HT-29 (cell line): ENCODE data around the gene FAM221B. TPM values are rescaled to one million over a fixed set of nuclear protein-coding genes. Genes with fewer than 3 reads are reported as not detected.

Experiments
- DNase-seq: peaks from one replicate; pipeline ENCODE4 v3.0.0-alpha.2; 2015; ENCODE audit warnings: low spot score
- total RNA-seq: library from RNA; depleted of rRNA; stranded (reverse); fragments of >200 nt; shearing (Covaris generic); gene quantifications from 2 replicates; pipeline ENCODE4 v1.2.3, GENCODE V29; 2014

The FAM221B gene
- total RNA-seq, 1 experiment from 2014 or later: 0.10 TPM

GRCh38 chr9:35820076-35820475 lies 8.5 kb downstream of the FAM221B start:
- DNase-seq: no peak

GRCh38 chr9:35818341-35818740 lies 10.2 kb downstream of the FAM221B start:
- no peak for DNase-seq

DNA sequence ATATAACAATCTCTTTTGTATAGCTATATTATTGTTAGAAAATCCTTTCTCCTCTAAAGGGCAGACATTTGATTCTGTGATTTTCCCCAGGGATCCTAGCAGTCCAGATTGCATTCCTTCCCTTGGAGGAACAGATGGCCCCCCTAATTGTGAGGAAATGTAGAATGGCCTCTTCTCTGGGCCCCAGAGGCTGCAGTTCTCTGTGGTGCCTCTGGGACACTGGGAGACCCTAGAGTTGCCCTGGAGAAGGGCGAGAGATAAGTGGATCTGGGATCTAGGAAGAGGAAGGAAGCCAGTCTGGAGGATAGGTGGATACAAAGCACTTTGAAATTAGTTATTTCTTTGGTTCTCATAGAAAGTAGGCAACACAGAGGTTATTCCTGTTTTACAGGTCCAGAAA lies 11.8 kb downstream of the FAM221B start:
- DNase-seq: no peak

- peak; percentile 98 for DNase-seq
These were observed 13.5 kb downstream of the FAM221B start, which contains the start of gene HINT2 for GRCh38 chr9:35814841-35815543. Gene HINT2, minus strand, starts transcription at chr9:35815042. Its CDS starts 63 bp downstream, at chr9:35814979.

- DNase-seq: peak; percentile 78
These were observed 14.3 kb downstream of the FAM221B start for GRCh38 chr9:35814106-35814840.

- peak; percentile 60 for DNase-seq
These were observed 15.0 kb downstream of the FAM221B start for GRCh38 chr9:35813434-35814105.

GRCh38 chr9:35812025-35812602 lies 16.4 kb downstream of the FAM221B start, which contains the start of gene SPAG8:
Gene SPAG8, minus strand, starts transcription at chr9:35812262. Its CDS starts 115 bp downstream, at chr9:35812147.
- DNase-seq: peak; percentile 90

- no peak for DNase-seq
These were observed 17.0 kb downstream of the FAM221B start for GRCh38 chr9:35811381-35812024.

- DNase-seq: no peak
These were observed 18.4 kb downstream of the FAM221B start for GRCh38 chr9:35810122-35810521.

DNA sequence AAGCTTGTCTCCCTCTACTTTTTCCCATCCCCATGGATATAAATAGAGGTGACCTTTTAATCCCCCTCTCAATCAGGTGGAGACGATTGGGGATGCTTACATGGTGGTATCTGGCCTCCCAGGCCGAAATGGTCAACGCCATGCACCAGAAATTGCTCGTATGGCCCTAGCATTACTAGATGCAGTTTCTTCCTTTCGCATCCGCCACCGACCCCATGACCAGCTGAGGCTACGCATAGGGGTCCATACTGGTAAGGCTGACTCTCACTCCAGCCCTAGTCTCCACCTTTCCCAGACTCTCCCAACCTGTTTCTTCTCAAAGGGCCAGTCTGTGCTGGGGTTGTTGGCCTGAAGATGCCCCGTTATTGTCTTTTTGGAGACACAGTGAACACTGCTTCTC lies 20.1 kb downstream of the FAM221B start:
- DNase-seq: no peak

- DNase-seq: no peak
These were observed 22.4 kb downstream of the FAM221B start for GRCh38 chr9:35806101-35806500.

- DNase-seq: no peak
These were observed 27.0 kb downstream of the FAM221B start for GRCh38 chr9:35801328-35802128.

- DNase-seq: no peak
These were observed 28.0 kb downstream of the FAM221B start for GRCh38 chr9:35800530-35800929.

GRCh38 chr9:35798658-35799374 lies 29.7 kb downstream of the FAM221B start:
- DNase-seq: no peak

DNA sequence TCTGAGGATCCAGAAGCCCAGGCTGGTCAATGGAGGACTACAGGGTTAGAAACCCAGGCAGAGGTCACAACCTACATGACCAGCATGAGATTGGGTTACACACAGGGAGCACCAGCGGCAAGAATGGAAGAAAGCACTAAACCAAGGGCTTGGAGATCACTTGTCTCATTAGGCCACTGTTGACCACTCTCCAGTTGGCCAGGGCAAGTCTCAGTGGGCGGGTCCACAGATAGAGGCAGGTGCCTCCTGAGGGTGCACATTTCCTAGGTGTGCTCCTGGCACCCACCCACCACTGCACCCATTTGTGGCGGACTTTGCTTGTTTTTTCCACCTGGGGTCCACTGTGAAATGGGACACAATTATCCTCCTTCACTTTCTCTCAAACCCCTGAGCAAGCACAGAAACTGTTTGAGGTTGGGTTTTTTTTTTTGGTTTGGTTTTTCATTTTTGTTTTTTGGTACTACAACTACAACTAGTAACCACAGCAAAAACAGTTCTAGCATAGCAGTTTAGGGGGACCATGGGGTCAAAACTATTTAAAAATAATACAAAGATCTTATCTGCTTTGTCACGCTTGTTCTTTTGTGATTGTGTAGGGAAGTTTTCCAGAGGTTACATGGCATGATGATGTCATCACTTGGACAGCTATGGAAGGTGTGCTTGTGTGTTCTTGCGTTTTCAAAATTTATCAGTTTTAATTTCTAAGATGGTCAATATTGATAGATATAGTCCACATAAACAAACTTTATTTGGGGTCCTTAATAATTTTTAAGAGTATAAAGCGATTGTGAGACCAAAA lies 31.0 kb downstream of the FAM221B start:
- DNase-seq: no peak

DNA sequence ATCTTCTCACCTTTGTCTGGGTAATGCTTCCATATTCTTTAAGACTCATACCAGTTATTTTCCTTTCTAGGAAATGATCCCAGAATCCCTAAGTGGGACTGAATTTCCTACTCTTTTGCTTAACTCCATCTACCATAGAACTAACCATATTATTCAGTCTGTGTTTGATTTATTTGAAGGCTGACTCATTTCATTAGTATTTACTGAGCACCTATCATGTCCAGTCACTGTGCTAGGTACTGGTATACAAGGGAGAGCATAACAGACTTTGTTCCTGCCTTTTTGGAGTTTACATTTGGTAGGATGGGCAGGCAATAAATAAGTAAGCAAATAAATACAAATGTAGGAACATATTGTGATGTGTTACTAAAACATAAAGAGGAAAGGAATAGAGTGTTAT lies 32.8 kb downstream of the FAM221B start:
- DNase-seq: no peak

DNA sequence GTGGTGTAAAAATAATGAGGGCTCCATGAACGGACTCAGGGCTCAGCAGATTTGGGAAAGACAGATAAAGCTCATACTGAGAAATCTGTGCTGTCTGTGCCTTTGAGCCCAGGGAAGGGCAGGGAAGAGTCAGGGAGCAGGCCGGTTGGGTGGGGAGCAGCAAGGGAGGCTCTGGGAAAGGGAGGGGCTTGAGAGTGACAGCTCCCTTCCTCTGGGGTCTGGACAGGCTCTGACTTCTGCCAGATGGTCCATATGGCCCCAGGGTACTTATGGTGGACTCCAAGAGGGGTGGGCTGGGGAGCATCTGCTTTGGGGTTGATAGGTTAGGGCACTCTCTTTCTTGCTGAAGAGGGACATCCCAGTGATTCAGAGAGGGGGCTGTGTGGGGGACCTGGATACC lies 35.1 kb downstream of the FAM221B start:
- no peak for DNase-seq

GRCh38 chr9:35792826-35793225 lies 35.7 kb downstream of the FAM221B start:
- DNase-seq: no peak
